B cell (primary cell): Measurements from ENCODE around the gene PIF1.

Experiments
- EZH2 ChIP-seq: IDR thresholded peaks from 2 replicates; pipeline ENCODE4 v1.6.1; 2012; ENCODE audit warnings: borderline replicate concordance, low read depth, mild to moderate bottlenecking, moderate library complexity, low read length; ENCODE audit not compliant: insufficient read depth, poor library complexity, severe bottlenecking
- TF ChIP-seq, protein P1 (sequence below): fragments of 200-600 bp; IDR thresholded peaks from one replicate; pipeline ENCODE4 v1.8.0; 2022; ENCODE audit warnings: antibody characterized with exemption, mild to moderate bottlenecking

DNA sequence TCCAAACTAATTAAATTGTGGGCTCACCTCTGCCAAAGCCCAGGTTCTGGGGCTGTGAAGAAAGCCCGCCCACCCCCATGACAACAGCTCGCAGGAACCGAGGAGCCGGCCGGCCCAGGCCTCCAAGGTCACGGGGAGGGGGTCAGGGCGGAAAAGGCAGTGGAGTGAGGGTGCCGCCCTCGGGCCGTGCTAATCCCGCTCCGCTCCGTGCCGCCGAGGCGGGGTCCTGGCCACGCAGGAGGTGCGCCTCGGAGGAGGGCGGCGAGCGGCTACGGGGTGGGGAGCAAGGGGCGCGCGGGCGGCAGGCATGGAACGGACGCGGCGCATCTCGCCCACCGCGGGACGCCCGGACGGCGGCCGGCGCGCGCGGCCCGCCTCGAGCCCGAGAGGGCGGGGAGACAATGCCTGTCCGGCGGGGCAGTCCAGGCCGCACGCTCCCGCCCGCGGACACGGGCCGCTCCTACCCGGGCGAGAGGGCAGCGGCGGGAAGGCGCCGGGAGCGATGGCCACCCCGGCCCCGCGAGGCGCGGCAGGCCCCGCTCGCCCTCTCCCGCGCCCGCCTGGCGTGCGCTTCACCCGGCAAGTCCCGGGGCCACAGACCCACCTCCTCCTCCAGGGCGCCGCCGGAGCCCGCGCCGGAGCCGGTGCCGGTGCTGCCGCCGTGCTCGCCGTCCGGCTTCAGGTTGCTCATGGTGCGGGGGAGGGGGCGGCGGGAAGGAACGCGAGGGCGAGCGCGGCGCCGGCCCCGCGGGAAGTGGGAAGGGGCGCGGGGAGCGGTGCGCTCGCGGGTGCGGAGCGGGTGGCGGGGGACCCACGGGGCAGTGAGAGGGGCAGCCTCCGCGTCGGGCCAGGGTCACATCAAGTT is 50.6 kb downstream of the PIF1 start:
- TF ChIP-seq, protein P1, sequence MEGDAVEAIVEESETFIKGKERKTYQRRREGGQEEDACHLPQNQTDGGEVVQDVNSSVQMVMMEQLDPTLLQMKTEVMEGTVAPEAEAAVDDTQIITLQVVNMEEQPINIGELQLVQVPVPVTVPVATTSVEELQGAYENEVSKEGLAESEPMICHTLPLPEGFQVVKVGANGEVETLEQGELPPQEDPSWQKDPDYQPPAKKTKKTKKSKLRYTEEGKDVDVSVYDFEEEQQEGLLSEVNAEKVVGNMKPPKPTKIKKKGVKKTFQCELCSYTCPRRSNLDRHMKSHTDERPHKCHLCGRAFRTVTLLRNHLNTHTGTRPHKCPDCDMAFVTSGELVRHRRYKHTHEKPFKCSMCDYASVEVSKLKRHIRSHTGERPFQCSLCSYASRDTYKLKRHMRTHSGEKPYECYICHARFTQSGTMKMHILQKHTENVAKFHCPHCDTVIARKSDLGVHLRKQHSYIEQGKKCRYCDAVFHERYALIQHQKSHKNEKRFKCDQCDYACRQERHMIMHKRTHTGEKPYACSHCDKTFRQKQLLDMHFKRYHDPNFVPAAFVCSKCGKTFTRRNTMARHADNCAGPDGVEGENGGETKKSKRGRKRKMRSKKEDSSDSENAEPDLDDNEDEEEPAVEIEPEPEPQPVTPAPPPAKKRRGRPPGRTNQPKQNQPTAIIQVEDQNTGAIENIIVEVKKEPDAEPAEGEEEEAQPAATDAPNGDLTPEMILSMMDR: no peak
- TF ChIP-seq EZH2: peak; percentile 66
